ENCODE results near the gene POLR3GL.
A peak's percentile ranks its signal among the peaks of the same experiment; 100 is the strongest.

The POLR3GL gene

GRCh38 chr1:146007489-146008133 lies 43.1 kb downstream of the POLR3GL start:
- peak overlapping the region; percentile 71 for H3K4me3 Mint-ChIP-seq
- ATAC-seq (replicated peaks; ENCODE audit: extremely low read depth, poor library complexity, severe bottlenecking) = no peak
- no peak for DNase-seq (ENCODE audit: low spot score in 2 of 2)
- peaks cover 2% of the 10 kb centered on the region for H3K36me3 Mint-ChIP-seq (ENCODE audit: insufficient read depth)
- peaks cover 36% of the 10 kb centered on the region for H3K4me1 Mint-ChIP-seq
- no peaks in the 10 kb centered on the region for H3K27me3 Mint-ChIP-seq
- peak overlapping the region; percentile 86 for H3K27ac Mint-ChIP-seq (ENCODE audit: low read depth)
- H3K9me3 Mint-ChIP-seq = no peaks in the 10 kb centered on the region

GRCh38 chr1:146010126-146010738 lies 45.7 kb downstream of the POLR3GL start:
- Mint-ChIP-seq H3K4me1 (peaks cover 30% of the 10 kb centered on the region), H3K36me3 (ENCODE audit: insufficient read depth) (peaks cover 2% of the 10 kb centered on the region), H3K9me3 (no peaks in the 10 kb centered on the region), H3K27ac (ENCODE audit: low read depth) (no peak overlapping the region), H3K4me3 (no peak overlapping the region), H3K27me3 (no peaks in the 10 kb centered on the region)
- ATAC-seq (replicated peaks; ENCODE audit: extremely low read depth, poor library complexity, severe bottlenecking) (no peak), DNase-seq (ENCODE audit: low spot score in 2 of 2) (no peak)

DNA sequence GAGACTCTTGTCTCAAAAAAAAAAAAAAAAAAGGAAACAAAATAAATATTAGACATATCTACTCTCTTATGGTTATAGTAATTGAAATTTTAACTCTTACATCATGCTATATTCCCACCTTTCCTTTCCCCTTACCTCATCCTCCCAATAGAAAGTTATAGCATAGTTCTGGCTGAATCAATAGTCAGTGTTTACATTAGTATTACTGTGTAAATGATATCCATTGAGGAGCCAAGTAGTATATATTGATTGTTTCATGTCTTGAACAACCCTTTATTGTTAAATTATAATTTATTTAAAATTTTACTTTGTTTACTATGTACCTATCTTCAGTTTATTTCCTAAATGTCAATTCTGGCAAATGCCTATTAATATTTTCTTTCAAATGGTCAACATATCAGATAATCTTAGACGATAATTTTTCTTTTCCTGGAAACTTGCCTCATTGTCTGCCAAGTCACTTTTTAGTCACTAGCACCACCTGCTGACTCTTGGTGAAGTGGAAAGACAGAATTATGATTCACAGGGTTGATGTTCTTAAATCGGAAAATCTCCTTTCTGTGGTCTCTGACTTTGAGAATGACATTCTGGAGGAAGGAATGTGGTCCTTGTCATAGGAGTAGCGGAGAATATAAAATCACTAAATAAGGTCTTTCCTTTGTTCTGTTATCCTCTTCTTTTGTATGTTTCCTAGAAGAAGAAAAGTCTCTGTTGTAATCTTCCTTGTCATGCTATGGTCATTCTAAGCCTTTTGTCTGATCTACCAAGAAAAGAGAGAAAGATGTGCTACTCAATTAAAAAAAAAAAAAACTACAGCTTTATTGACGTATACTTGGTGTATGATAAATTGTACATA lies 48.4 kb downstream of the POLR3GL start:
- ATAC-seq (replicated peaks; ENCODE audit: extremely low read depth, poor library complexity, severe bottlenecking) (no peak), DNase-seq (ENCODE audit: low spot score in 2 of 2) (peak in 1 of 2 donors; percentile 53)
- Mint-ChIP-seq H3K36me3 (ENCODE audit: insufficient read depth) (no peaks in the 10 kb centered on the region), H3K4me3 (no peak overlapping the region), H3K27me3 (peaks cover 2% of the 10 kb centered on the region), H3K27ac (ENCODE audit: low read depth) (no peak overlapping the region), H3K9me3 (no peaks in the 10 kb centered on the region), H3K4me1 (peaks cover 6% of the 10 kb centered on the region)

DNA sequence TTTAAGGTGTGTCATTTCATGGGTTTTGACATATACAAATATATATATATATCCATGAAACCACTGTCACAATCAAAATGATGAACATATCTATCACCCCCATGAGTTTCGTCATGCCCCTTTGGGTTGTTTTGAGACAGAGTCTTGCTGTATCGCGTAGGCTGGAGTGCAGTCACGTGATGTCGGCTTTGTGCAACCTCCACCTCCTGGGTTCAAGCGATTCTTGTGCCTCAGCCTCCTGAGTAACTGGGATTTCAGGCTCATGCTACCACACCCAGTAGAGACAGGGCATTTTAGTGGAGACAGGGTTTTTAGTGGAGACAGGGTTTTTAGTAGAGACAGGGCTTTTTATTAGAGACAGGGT lies 49.1 kb downstream of the POLR3GL start:
- Mint-ChIP-seq H3K27me3 (peaks cover 8% of the 10 kb centered on the region), H3K36me3 (ENCODE audit: insufficient read depth) (no peaks in the 10 kb centered on the region), H3K27ac (ENCODE audit: low read depth) (no peak overlapping the region), H3K4me1 (peaks cover 6% of the 10 kb centered on the region), H3K9me3 (no peaks in the 10 kb centered on the region), H3K4me3 (no peak overlapping the region)
- DNase-seq (ENCODE audit: low spot score in 2 of 2) (no peak), ATAC-seq (replicated peaks; ENCODE audit: extremely low read depth, poor library complexity, severe bottlenecking) (no peak)

DNA sequence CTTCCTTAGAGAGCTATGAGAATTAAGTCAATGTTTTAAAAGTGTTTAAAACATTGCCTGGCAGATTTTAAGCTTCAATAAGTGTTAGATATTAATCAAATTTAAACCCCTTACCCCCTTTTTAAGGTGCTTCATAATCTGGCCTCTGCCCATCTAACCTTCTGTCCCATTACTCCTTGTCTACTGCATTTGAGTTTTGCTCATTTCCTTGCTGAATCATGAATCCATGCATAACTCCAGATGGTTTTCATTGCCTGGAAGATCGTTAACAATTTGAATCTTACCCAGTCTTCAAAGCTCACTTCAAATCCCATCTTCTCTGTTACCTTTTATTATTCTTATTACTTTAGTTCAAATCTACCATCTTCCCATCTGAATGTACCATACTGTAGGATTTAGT lies 52.4 kb downstream of the POLR3GL start:
- Mint-ChIP-seq H3K9me3 (no peaks in the 10 kb centered on the region), H3K4me1 (peaks cover 12% of the 10 kb centered on the region), H3K27me3 (peaks cover 42% of the 10 kb centered on the region), H3K27ac (ENCODE audit: low read depth) (no peak overlapping the region), H3K4me3 (no peak overlapping the region), H3K36me3 (ENCODE audit: insufficient read depth) (no peaks in the 10 kb centered on the region)
- no peak for ATAC-seq (replicated peaks; ENCODE audit: extremely low read depth, poor library complexity, severe bottlenecking)
- no peak for DNase-seq (ENCODE audit: low spot score in 2 of 2)

- ATAC-seq (replicated peaks; ENCODE audit: extremely low read depth, poor library complexity, severe bottlenecking) (no peak), DNase-seq (ENCODE audit: low spot score in 2 of 2) (no peak)
- peaks cover 6% of the 10 kb centered on the region for H3K4me1 Mint-ChIP-seq
- H3K27me3 Mint-ChIP-seq = peaks cover 51% of the 10 kb centered on the region
- no peaks in the 10 kb centered on the region for H3K36me3 Mint-ChIP-seq (ENCODE audit: insufficient read depth)
- H3K4me3 Mint-ChIP-seq = peak overlapping the region; percentile 36
- no peaks in the 10 kb centered on the region for H3K9me3 Mint-ChIP-seq
- no peak overlapping the region for H3K27ac Mint-ChIP-seq (ENCODE audit: low read depth)
These were observed 55.0 kb downstream of the POLR3GL start for GRCh38 chr1:146019231-146020057.

DNA sequence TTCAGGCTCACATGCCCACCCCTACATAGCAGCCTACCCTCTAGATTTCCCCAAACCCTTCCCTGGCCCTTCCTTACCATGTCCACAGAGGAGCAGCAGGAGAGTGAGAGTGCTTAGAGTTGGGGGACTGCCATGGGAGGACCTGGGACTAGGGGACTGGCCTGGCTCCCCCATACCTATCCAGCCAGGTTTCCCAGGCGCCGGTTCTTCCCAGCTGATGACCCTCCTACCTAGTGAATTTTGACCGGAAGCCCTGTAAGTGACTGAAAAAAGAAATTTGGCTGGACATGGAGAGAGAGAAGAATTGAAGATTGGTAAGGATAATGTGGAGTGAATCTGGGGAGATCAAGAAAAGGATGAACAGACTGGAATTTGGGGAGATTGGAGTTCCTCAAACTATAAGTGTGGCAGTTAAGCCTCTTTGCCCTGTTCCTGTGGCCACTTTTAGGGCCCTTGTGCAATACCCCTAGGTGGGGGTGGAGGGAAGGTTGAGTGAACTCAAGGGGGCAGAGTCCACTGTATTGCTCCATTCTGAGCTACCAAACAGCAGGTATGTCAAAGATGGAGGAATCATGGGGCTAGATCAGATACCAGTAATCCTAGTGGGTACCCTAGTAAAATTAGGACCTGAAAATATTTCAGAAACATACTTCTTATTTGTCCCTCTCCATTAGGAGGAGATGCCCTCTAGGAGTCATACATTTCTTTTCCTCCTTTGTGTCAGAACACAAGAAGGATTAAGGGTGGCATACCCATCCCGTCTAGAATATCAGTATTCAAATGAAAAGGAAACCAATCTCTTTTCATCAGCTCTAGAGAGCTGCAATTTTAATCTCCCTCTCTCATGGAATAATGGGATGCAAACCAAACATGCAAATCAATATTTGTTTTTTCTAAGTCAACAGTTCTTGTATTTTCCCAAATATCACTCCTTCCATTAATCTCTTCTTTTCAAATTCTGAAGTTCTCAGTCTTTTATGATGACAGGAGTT lies 55.9 kb downstream of the POLR3GL start:
- H3K4me3 Mint-ChIP-seq = peak overlapping the region; percentile 36
- no peaks in the 10 kb centered on the region for H3K36me3 Mint-ChIP-seq (ENCODE audit: insufficient read depth)
- peaks cover 60% of the 10 kb centered on the region for H3K27me3 Mint-ChIP-seq
- ATAC-seq (replicated peaks; ENCODE audit: extremely low read depth, poor library complexity, severe bottlenecking) = no peak
- DNase-seq (ENCODE audit: low spot score in 2 of 2) = no peak
- H3K27ac Mint-ChIP-seq (ENCODE audit: low read depth) = no peak overlapping the region
- peaks cover 6% of the 10 kb centered on the region for H3K4me1 Mint-ChIP-seq
- no peaks in the 10 kb centered on the region for H3K9me3 Mint-ChIP-seq

DNA sequence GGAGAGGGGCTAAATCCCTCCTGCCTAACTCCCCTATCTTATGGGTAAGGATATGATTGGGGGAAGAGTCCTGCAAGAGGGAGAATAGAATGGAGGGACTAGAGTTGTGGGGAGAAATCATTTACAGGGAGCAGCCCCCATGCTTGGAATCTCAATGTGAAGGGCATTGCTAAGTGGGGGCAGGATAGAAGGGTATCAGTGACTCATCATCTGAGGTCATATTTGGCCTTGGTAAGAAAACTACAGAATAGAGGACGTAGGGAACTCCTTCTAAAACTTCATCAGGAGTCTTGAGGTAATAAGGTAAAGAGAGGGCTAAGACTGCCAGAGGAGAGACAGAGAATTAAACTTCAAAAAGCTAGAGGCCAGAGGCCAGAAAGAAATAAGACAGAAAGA lies 56.6 kb downstream of the POLR3GL start:
- H3K27me3 Mint-ChIP-seq = peaks cover 67% of the 10 kb centered on the region
- DNase-seq (ENCODE audit: low spot score in 2 of 2) = no peak
- peaks cover 6% of the 10 kb centered on the region for H3K4me1 Mint-ChIP-seq
- H3K9me3 Mint-ChIP-seq = no peaks in the 10 kb centered on the region
- no peak for ATAC-seq (replicated peaks; ENCODE audit: extremely low read depth, poor library complexity, severe bottlenecking)
- no peak overlapping the region for H3K27ac Mint-ChIP-seq (ENCODE audit: low read depth)
- no peaks in the 10 kb centered on the region for H3K36me3 Mint-ChIP-seq (ENCODE audit: insufficient read depth)
- H3K4me3 Mint-ChIP-seq = no peak overlapping the region

DNA sequence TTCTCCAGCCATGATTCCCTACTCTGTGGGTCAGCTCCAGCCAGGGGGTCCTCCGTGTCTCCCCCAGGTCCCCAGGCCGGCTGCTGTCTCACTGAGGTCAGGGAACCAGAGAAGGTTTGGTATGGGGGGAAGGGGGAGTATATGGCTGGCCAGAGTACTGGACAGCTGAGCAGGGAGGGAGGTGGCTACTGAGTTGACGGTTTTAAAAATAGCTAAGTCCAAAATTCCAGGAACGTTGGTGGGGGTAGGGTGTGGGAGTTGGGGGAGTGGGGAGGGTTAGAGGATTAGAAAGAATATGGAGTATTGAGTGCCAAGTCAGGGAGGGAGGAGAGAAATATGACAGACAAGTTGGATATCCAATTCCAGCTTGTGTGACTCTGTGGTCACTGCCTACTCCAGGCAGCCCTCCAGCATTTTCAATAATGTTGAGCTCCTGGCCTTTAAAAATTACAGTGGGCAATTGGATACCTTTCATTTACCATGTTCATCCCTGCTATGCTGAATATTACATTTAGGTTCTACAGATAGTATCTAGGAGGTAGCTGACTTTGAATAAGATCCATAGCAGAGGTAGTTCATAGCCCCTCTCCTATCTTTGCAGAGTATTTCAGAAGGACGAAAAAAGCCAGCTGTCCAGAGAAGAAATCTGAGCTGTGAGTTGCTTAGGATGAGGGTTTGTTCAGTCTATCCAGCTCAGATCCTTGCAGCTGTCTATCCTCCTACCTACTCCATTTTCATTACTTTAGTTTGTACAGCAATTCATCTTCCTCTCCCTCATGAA lies 57.3 kb downstream of the POLR3GL start, which contains the start of gene HJV:
HJV (minus strand) TSS at position 114 of the 781 bp plus-strand sequence. CDS start 1,504 bp downstream, outside the sequence.
- Mint-ChIP-seq H3K27me3 (peaks cover 74% of the 10 kb centered on the region), H3K9me3 (no peaks in the 10 kb centered on the region), H3K4me1 (peaks cover 6% of the 10 kb centered on the region), H3K36me3 (ENCODE audit: insufficient read depth) (no peaks in the 10 kb centered on the region), H3K4me3 (no peak within 1 kb of the TSS), H3K27ac (ENCODE audit: low read depth) (no peak within 1 kb of the TSS)
- no peak for ATAC-seq (replicated peaks; ENCODE audit: extremely low read depth, poor library complexity, severe bottlenecking)
- DNase-seq (ENCODE audit: low spot score in 2 of 2) = no peak

GRCh38 chr1:146022403-146023127 lies 58.1 kb downstream of the POLR3GL start:
- Mint-ChIP-seq H3K27ac (ENCODE audit: low read depth) (no peak overlapping the region), H3K36me3 (ENCODE audit: insufficient read depth) (no peaks in the 10 kb centered on the region), H3K9me3 (no peaks in the 10 kb centered on the region), H3K27me3 (peaks cover 78% of the 10 kb centered on the region), H3K4me3 (no peak overlapping the region), H3K4me1 (peaks cover 6% of the 10 kb centered on the region)
- no peak for ATAC-seq (replicated peaks; ENCODE audit: extremely low read depth, poor library complexity, severe bottlenecking)
- DNase-seq (ENCODE audit: low spot score in 2 of 2) = no peak
